WTC11 (cell line): ENCODE measurements around the gene TRPM2. TPM values are rescaled to one million over a fixed set of nuclear protein-coding genes. Genes with fewer than 3 reads are reported as not detected.

ENCODE experiments used
- ATAC-seq: fragments of 200-7000 bp; cut with Tn5 transposase; 2 replicates; pipeline ENCODE4 v1.10.0; 2021; ENCODE audit warnings: mild to moderate bottlenecking, moderate library complexity
- CTCF ChIA-PET: fragments of 300-600 bp; sonication (Branson Sonifier 250); formaldehyde crosslinking; loops from one replicate; lab custom pipeline; 2021; ENCODE audit warnings: antibody characterized with exemption; lab: Charles Lee
- POLR2A ChIA-PET: fragments of 350-600 bp; sonication (Branson Sonifier 250); formaldehyde crosslinking; loops from one replicate; lab custom pipeline; 2021; ENCODE audit warnings: antibody characterized with exemption; lab: Charles Lee
- DNase-seq: peaks from one replicate; pipeline ENCODE4 v3.0.0; 2021; ENCODE audit warnings: low spot score
- H3K27ac Mint-ChIP-seq: 2 replicates; pipeline ENCODE4 v1.8.0; 2021; ENCODE audit warnings: mixed read lengths
- H3K27me3 Mint-ChIP-seq: 2 replicates; pipeline ENCODE4 v1.8.0; 2021; ENCODE audit warnings: low read depth, mild to moderate bottlenecking, moderate library complexity, mixed read lengths
- H3K36me3 Mint-ChIP-seq: 2 replicates; pipeline ENCODE4 v1.8.0; 2021; ENCODE audit warnings: mixed read lengths
- H3K4me1 Mint-ChIP-seq: 2 replicates; pipeline ENCODE4 v1.8.0; 2022; ENCODE audit warnings: mixed read lengths
- H3K4me3 Mint-ChIP-seq: 2 replicates; pipeline ENCODE4 v1.8.0; 2021; ENCODE audit warnings: mild to moderate bottlenecking, moderate library complexity, mixed read lengths
- H3K9me3 Mint-ChIP-seq: 2 replicates; pipeline ENCODE4 v1.8.0; 2021; ENCODE audit warnings: mixed read lengths
- CREB1 ChIP-seq: sonication (generic); formaldehyde crosslinking; IDR thresholded peaks from 2 replicates; pipeline ENCODE4 v1.8.0; 2023; ENCODE audit warnings: mild to moderate bottlenecking, missing genetic modification reagents
- EMX1 ChIP-seq: fragments of 250-450 bp; sonication (Bioruptor Pico); IDR thresholded peaks from 2 replicates; pipeline ENCODE4 v1.8.0; 2021; ENCODE audit warnings: mild to moderate bottlenecking
- ETV6 ChIP-seq: sonication (generic); formaldehyde crosslinking; IDR thresholded peaks from 2 replicates; pipeline ENCODE4 v1.8.1; 2022; ENCODE audit warnings: mild to moderate bottlenecking, missing genetic modification reagents
- GABPB1 ChIP-seq: sonication (generic); formaldehyde crosslinking; IDR thresholded peaks from 2 replicates; pipeline ENCODE4 v1.8.1; 2023; ENCODE audit warnings: mild to moderate bottlenecking, missing genetic modification reagents
- MXD4 ChIP-seq: fragments of 250-450 bp; sonication (Bioruptor Pico); IDR thresholded peaks from 2 replicates; pipeline ENCODE4 v1.8.0; 2021; ENCODE audit warnings: mild to moderate bottlenecking, moderate library complexity, borderline replicate concordance
- NFATC4 ChIP-seq: fragments of 250-450 bp; sonication (Bioruptor Pico); IDR thresholded peaks from 2 replicates; pipeline ENCODE4 v1.9.0; 2021; ENCODE audit warnings: mild to moderate bottlenecking
- NR3C1 ChIP-seq: sonication (generic); formaldehyde crosslinking; conservative IDR thresholded peaks from 2 replicates; pipeline ENCODE4 v1.8.1; 2023; ENCODE audit warnings: low read depth, mild to moderate bottlenecking, missing genetic modification reagents
- RELA ChIP-seq: sonication (generic); formaldehyde crosslinking; IDR thresholded peaks from 2 replicates; pipeline ENCODE4 v1.8.1; 2022; ENCODE audit warnings: missing genetic modification reagents, mild to moderate bottlenecking, borderline replicate concordance
- RORB ChIP-seq: fragments of 250-450 bp; sonication (Bioruptor Pico); IDR thresholded peaks from 2 replicates; pipeline ENCODE4 v1.9.0; 2021; ENCODE audit warnings: mild to moderate bottlenecking
- SOX15 ChIP-seq: fragments of 250-450 bp; sonication (Bioruptor Pico); IDR thresholded peaks from 2 replicates; pipeline ENCODE4 v1.9.0; 2021; ENCODE audit warnings: mild to moderate bottlenecking
- TCF7 ChIP-seq: sonication (generic); formaldehyde crosslinking; IDR thresholded peaks from 2 replicates; pipeline ENCODE4 v1.8.0; 2022; ENCODE audit warnings: mild to moderate bottlenecking, low read depth, missing genetic modification reagents, moderate library complexity
- ZNF121 ChIP-seq: sonication (generic); formaldehyde crosslinking; IDR thresholded peaks from 2 replicates; pipeline ENCODE4 v1.8.0; 2023; ENCODE audit warnings: missing genetic modification reagents
- ZNF138 ChIP-seq: sonication (generic); formaldehyde crosslinking; conservative IDR thresholded peaks from 2 replicates; pipeline ENCODE4 v1.8.1; 2022; ENCODE audit warnings: mild to moderate bottlenecking, moderate library complexity, missing genetic modification reagents
- total RNA-seq: library from RNA; stranded (reverse); gene quantifications from 3 replicates; pipeline ENCODE4 v1.2.3, GENCODE V29; 2021
- TF ChIP-seq, protein P1 (sequence below): sonication (generic); formaldehyde crosslinking; conservative IDR thresholded peaks from 2 replicates; pipeline ENCODE4 v1.8.1; 2022; ENCODE audit warnings: mild to moderate bottlenecking, missing genetic modification reagents
- TF ChIP-seq, protein P2 (sequence below): sonication (generic); formaldehyde crosslinking; IDR thresholded peaks from 2 replicates; pipeline ENCODE4 v1.8.1; 2023; ENCODE audit warnings: mild to moderate bottlenecking, missing genetic modification reagents, borderline replicate concordance
- TF ChIP-seq, protein P3 (sequence below): sonication (generic); formaldehyde crosslinking; conservative IDR thresholded peaks from 2 replicates; pipeline ENCODE4 v1.8.1; 2023; ENCODE audit warnings: mild to moderate bottlenecking, low read depth, missing genetic modification reagents, moderate library complexity
- TF ChIP-seq, protein P4 (sequence below): fragments of 250-450 bp; sonication (Bioruptor Pico); IDR thresholded peaks from 2 replicates; pipeline ENCODE4 v1.9.0; 2021; ENCODE audit warnings: mild to moderate bottlenecking, borderline replicate concordance
- TF ChIP-seq, protein P5 (sequence below): sonication (generic); formaldehyde crosslinking; IDR thresholded peaks from 2 replicates; pipeline ENCODE4 v1.8.1; 2023; ENCODE audit warnings: mild to moderate bottlenecking, moderate library complexity, missing genetic modification reagents
- TF ChIP-seq, protein P6 (sequence below): fragments of 250-450 bp; sonication (Bioruptor Pico); conservative IDR thresholded peaks from 2 replicates; pipeline ENCODE4 v1.9.0; 2021; ENCODE audit warnings: mild to moderate bottlenecking

Gene TRPM2
- total RNA-seq, 1 experiment from 2014 or later: 0.92 TPM

DNA sequence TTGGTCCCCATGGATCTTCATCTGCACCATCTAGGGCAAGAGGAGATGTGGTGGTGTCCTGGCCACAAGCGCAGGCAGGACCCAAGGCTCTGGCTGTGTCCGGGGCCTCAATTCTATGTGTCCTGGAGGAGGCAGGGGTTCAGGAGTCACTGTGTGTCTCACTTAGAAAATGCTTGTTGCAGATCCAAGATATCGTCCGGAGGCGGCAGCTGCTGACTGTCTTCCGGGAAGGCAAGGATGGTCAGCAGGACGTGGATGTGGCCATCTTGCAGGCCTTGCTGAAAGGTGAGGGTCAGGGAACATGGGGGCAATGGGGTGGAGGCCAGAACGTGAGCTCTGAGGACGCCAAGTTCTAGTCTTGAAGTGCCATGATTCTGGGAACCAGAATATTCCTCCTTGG, 29.1 kb downstream of the TRPM2 start:
- Mint-ChIP-seq H3K36me3 (peaks cover 18% of the 10 kb centered on the region), H3K27me3 (no peaks in the 10 kb centered on the region; the same call in none of the 2 replicates), H3K27ac (no peak overlapping the region), H3K9me3 (peaks cover 38% of the 10 kb centered on the region), H3K4me1 (peaks cover 13% of the 10 kb centered on the region), H3K4me3 (no peak overlapping the region)
- POLR2A ChIA-PET: no interaction called here
- no peak for TF ChIP-seq ZNF138 (CRISPR knock-in tag)
- TF ChIP-seq CREB1 (CRISPR knock-in tag): no peak
- no peak for TF ChIP-seq NR3C1
- TF ChIP-seq RELA (CRISPR knock-in tag): no peak
- TF ChIP-seq, protein P1, sequence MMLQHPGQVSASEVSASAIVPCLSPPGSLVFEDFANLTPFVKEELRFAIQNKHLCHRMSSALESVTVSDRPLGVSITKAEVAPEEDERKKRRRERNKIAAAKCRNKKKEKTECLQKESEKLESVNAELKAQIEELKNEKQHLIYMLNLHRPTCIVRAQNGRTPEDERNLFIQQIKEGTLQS (CRISPR knock-in tag): no peak
- TF ChIP-seq, protein P2, sequence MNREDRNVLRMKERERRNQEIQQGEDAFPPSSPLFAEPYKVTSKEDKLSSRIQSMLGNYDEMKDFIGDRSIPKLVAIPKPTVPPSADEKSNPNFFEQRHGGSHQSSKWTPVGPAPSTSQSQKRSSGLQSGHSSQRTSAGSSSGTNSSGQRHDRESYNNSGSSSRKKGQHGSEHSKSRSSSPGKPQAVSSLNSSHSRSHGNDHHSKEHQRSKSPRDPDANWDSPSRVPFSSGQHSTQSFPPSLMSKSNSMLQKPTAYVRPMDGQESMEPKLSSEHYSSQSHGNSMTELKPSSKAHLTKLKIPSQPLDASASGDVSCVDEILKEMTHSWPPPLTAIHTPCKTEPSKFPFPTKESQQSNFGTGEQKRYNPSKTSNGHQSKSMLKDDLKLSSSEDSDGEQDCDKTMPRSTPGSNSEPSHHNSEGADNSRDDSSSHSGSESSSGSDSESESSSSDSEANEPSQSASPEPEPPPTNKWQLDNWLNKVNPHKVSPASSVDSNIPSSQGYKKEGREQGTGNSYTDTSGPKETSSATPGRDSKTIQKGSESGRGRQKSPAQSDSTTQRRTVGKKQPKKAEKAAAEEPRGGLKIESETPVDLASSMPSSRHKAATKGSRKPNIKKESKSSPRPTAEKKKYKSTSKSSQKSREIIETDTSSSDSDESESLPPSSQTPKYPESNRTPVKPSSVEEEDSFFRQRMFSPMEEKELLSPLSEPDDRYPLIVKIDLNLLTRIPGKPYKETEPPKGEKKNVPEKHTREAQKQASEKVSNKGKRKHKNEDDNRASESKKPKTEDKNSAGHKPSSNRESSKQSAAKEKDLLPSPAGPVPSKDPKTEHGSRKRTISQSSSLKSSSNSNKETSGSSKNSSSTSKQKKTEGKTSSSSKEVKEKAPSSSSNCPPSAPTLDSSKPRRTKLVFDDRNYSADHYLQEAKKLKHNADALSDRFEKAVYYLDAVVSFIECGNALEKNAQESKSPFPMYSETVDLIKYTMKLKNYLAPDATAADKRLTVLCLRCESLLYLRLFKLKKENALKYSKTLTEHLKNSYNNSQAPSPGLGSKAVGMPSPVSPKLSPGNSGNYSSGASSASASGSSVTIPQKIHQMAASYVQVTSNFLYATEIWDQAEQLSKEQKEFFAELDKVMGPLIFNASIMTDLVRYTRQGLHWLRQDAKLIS (CRISPR knock-in tag): no peak
- no peak for TF ChIP-seq ZNF121
- TF ChIP-seq, protein P3, sequence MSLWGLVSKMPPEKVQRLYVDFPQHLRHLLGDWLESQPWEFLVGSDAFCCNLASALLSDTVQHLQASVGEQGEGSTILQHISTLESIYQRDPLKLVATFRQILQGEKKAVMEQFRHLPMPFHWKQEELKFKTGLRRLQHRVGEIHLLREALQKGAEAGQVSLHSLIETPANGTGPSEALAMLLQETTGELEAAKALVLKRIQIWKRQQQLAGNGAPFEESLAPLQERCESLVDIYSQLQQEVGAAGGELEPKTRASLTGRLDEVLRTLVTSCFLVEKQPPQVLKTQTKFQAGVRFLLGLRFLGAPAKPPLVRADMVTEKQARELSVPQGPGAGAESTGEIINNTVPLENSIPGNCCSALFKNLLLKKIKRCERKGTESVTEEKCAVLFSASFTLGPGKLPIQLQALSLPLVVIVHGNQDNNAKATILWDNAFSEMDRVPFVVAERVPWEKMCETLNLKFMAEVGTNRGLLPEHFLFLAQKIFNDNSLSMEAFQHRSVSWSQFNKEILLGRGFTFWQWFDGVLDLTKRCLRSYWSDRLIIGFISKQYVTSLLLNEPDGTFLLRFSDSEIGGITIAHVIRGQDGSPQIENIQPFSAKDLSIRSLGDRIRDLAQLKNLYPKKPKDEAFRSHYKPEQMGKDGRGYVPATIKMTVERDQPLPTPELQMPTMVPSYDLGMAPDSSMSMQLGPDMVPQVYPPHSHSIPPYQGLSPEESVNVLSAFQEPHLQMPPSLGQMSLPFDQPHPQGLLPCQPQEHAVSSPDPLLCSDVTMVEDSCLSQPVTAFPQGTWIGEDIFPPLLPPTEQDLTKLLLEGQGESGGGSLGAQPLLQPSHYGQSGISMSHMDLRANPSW (CRISPR knock-in tag): no peak
- TF ChIP-seq, protein P4, sequence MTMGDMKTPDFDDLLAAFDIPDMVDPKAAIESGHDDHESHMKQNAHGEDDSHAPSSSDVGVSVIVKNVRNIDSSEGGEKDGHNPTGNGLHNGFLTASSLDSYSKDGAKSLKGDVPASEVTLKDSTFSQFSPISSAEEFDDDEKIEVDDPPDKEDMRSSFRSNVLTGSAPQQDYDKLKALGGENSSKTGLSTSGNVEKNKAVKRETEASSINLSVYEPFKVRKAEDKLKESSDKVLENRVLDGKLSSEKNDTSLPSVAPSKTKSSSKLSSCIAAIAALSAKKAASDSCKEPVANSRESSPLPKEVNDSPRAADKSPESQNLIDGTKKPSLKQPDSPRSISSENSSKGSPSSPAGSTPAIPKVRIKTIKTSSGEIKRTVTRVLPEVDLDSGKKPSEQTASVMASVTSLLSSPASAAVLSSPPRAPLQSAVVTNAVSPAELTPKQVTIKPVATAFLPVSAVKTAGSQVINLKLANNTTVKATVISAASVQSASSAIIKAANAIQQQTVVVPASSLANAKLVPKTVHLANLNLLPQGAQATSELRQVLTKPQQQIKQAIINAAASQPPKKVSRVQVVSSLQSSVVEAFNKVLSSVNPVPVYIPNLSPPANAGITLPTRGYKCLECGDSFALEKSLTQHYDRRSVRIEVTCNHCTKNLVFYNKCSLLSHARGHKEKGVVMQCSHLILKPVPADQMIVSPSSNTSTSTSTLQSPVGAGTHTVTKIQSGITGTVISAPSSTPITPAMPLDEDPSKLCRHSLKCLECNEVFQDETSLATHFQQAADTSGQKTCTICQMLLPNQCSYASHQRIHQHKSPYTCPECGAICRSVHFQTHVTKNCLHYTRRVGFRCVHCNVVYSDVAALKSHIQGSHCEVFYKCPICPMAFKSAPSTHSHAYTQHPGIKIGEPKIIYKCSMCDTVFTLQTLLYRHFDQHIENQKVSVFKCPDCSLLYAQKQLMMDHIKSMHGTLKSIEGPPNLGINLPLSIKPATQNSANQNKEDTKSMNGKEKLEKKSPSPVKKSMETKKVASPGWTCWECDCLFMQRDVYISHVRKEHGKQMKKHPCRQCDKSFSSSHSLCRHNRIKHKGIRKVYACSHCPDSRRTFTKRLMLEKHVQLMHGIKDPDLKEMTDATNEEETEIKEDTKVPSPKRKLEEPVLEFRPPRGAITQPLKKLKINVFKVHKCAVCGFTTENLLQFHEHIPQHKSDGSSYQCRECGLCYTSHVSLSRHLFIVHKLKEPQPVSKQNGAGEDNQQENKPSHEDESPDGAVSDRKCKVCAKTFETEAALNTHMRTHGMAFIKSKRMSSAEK: no peak
- no peak for TF ChIP-seq GABPB1 (CRISPR knock-in tag)
- no peak for TF ChIP-seq TCF7 (CRISPR knock-in tag)
- no peak for TF ChIP-seq RORB (CRISPR knock-in tag)
- TF ChIP-seq MXD4 (CRISPR knock-in tag): no peak
- TF ChIP-seq EMX1: no peak
- CTCF ChIA-PET: interaction anchor here (0.5 to 0.8 kb wide), 2 partner anchors 73 to 304 kb away, joined by 4 to 5 read pairs; partner anchors contain the start of gene LRRC3
- DNase-seq (no peak), ATAC-seq (no peak)

DNA sequence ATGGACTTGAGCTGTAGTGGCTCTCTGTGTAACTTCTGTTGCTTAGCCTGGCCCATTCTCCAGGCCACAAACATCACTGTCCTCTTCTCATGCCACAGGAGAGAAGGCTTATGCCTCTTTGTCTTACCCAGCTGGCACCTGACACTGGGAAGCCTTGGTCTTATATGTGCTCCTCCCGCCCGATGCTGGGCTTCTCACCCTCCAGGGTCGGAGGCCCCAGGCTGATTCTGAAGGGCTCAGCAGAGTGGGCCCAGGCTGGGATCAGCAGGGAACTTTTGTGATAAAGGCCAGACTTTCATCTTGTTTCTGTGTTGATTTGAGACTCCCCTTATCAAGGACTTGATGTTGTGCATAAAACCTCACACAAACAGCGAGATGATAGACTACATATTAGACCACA, 29.8 kb downstream of the TRPM2 start:
- DNase-seq (no peak), ATAC-seq (no peak)
- CTCF ChIA-PET: interaction anchor here (0.8 kb wide), 1 partner anchor 72 kb away, joined by 5 read pairs; the partner anchor contains the start of gene LRRC3
- no peak overlapping the region for H3K27ac Mint-ChIP-seq
- peaks cover 3% of the 10 kb centered on the region for H3K27me3 Mint-ChIP-seq
- H3K36me3 Mint-ChIP-seq: peaks cover 18% of the 10 kb centered on the region
- H3K9me3 Mint-ChIP-seq: peaks cover 43% of the 10 kb centered on the region
- peaks cover 11% of the 10 kb centered on the region for H3K4me1 Mint-ChIP-seq
- POLR2A ChIA-PET: no interaction called here
- H3K4me3 Mint-ChIP-seq: no peak overlapping the region
- TF ChIP-seq EMX1: no peak
- TF ChIP-seq, protein P5, sequence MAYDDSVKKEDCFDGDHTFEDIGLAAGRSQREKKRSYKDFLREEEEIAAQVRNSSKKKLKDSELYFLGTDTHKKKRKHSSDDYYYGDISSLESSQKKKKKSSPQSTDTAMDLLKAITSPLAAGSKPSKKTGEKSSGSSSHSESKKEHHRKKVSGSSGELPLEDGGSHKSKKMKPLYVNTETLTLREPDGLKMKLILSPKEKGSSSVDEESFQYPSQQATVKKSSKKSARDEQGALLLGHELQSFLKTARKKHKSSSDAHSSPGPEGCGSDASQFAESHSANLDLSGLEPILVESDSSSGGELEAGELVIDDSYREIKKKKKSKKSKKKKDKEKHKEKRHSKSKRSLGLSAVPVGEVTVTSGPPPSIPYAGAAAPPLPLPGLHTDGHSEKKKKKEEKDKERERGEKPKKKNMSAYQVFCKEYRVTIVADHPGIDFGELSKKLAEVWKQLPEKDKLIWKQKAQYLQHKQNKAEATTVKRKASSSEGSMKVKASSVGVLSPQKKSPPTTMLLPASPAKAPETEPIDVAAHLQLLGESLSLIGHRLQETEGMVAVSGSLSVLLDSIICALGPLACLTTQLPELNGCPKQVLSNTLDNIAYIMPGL (CRISPR knock-in tag): no peak
- TF ChIP-seq SOX15: no peak
- TF ChIP-seq ETV6: no peak
- TF ChIP-seq NFATC4 (CRISPR knock-in tag): no peak
- no peak for TF ChIP-seq MXD4 (CRISPR knock-in tag)
- TF ChIP-seq, protein P6, sequence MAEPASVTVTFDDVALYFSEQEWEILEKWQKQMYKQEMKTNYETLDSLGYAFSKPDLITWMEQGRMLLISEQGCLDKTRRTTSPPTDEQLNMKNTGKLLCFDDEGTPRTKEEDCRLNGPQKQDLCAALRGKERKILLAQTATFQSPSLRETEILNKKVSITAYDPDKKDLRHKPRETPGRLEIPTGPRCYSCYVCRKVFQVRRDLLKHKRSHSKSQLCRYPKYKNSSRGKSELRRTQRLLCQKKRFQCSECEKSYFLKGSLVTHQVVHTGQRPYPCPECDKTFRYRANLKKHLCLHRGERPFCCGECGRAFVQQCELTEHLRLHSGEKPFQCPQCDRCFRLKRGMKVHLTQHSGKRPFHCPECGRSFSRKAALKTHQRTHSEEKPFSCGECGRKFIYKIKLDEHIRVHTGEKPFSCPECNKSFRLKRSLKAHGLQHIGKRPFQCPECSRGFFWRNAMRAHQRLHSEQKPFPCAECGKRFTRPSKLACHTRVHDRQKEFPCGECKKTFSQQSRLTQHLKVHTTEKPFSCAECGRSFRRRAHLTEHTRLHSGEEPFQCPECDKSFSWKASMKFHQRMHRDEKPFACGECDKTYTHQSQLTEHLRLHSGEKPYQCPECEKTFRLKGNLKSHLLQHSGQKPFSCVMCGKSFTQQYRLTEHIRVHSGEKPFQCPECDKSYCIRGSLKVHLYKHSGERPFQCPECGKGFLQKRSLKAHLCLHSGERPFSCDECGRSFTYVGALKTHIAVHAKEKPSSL (CRISPR knock-in tag): no peak
